A549 (cell line): ENCODE data around the gene SLC13A2.

Experiments
- CTCF ChIP-seq: fragments of >200 bp; sonication (Bioruptor Twin); formaldehyde crosslinking; IDR thresholded peaks from 3 replicates; pipeline ENCODE4 v1.5.1; 2016
- EHMT2 ChIP-seq: fragments of 200-600 bp; sonication (generic); IDR thresholded peaks from 2 replicates; pipeline ENCODE4 v1.6.1; 2016; ENCODE audit warnings: antibody characterized with exemption, low read depth, mild to moderate bottlenecking, moderate library complexity
- EP300 ChIP-seq, 2 experiments: fragments of >200 bp; sonication (Bioruptor Twin); formaldehyde crosslinking; IDR thresholded peaks; 2 replicates in 1 of 2; 3 replicates in 1 of 2; pipeline ENCODE4 v1.6.1; 2016 to 2017
- KDM1A ChIP-seq: fragments of 200-600 bp; sonication (generic); IDR thresholded peaks from 2 replicates; pipeline ENCODE4 v1.6.1; 2016; ENCODE audit warnings: low read depth, mild to moderate bottlenecking
- POLR2A ChIP-seq: IDR thresholded peaks from 2 replicates; pipeline ENCODE4 v1.6.1; 2012; ENCODE audit warnings: mild to moderate bottlenecking, low read length
- REST ChIP-seq: fragments of 200-600 bp; sonication (generic); IDR thresholded peaks from 2 replicates; pipeline ENCODE4 v1.6.1; 2016; ENCODE audit warnings: antibody characterized with exemption, mild to moderate bottlenecking, moderate library complexity
- ZSCAN20 ChIP-seq: fragments of 250-450 bp; sonication (Bioruptor Pico); IDR thresholded peaks from 2 replicates; pipeline ENCODE4 v1.8.0; 2022; ENCODE audit warnings: mild to moderate bottlenecking, moderate library complexity

GRCh38 chr17:28478712-28479615 is 5.5 kb downstream of the SLC13A2 start:
- no peak for TF ChIP-seq CTCF
- TF ChIP-seq POLR2A = no peak
- no peak for TF ChIP-seq KDM1A
- TF ChIP-seq REST = no peak
- no peak for TF ChIP-seq EP300 (IDR thresholded peaks at IDR 0.05)
- no peak for TF ChIP-seq ZSCAN20
- TF ChIP-seq EHMT2 = no peak
